HepG2 (cell line): ENCODE results near the gene EPSTI1. TPM values are rescaled to one million over a fixed set of nuclear protein-coding genes. Genes with fewer than 3 reads are reported as not detected.

ENCODE experiments used
- ATAC-seq: fragments of 200-7000 bp; cut with Tn5 transposase; 3 replicates; pipeline ENCODE4 v1.9.1; 2020; ENCODE audit warnings: mild to moderate bottlenecking, moderate library complexity
- BruUV-seq: library from RNA; stranded (reverse); fragments of 400-500 nt; replicated peaks from 2 replicates; lab custom pipeline; 2021; lab: Mats Ljungman, UMichigan
- CTCF ChIA-PET: fragments of 300-600 bp; formaldehyde crosslinking; extraction: SDS; loops from one replicate; lab custom pipeline; 2021; ENCODE audit warnings: low total read pairs, inconsistent platforms, low intra/inter-chr PET ratio; lab: Yijun Ruan, JAX
- POLR2A ChIA-PET: fragments of 350-600 bp; sonication (Branson Sonifier 250); formaldehyde crosslinking; loops from one replicate; lab custom pipeline; 2020; ENCODE audit warnings: antibody characterized with exemption, inconsistent platforms; lab: Yijun Ruan, JAX
- DNase-seq: peaks from one replicate; pipeline ENCODE4 v3.0.0-alpha.2; 2015; ENCODE audit warnings: low spot score
- FAIRE-seq: peaks from 3 replicates; lab custom pipeline; 2011; peaks lifted over from hg19 to GRCh38; lab: Jason Lieb, UNC
- H2AFZ ChIP-seq: one replicate; pipeline ENCODE4 v1.6.1; 2011; ENCODE audit warnings: low read length, inconsistent platforms
- H3K27ac ChIP-seq: fragments of 300-600 bp; 3 replicates; pipeline ENCODE4 v1.8.0; 2011; ENCODE audit warnings: mixed run types, mild to moderate bottlenecking, mixed read lengths, low read length, inconsistent platforms; ENCODE audit not compliant: insufficient read depth; ENCODE audit errors: extremely low read length
- H3K27me3 ChIP-seq, 2 experiments: fragments of 200-600 bp in 1 of 2; 2 replicates in 1 of 2; 3 replicates in 1 of 2; pipeline versions ENCODE4 v1.6.0 to v1.8.0; 2011; ENCODE audit warnings: low read length in 2 of 2, mild to moderate bottlenecking in 2 of 2, moderate library complexity in 2 of 2, inconsistent platforms in 1 of 2; ENCODE audit not compliant: insufficient read depth in 2 of 2, control insufficient read depth in 1 of 2
- H3K36me3 ChIP-seq, 2 experiments: fragments of 200-600 bp in 1 of 2; replicated peaks in 1 of 2; 2 replicates in 1 of 2; 3 replicates in 1 of 2; pipeline versions ENCODE4 v1.5.1 to v1.8.0; 2011; ENCODE audit warnings: low read length in 2 of 2, inconsistent platforms in 1 of 2; ENCODE audit not compliant: insufficient read depth in 2 of 2, control insufficient read depth in 1 of 2
- H3K4me1 ChIP-seq: 2 replicates; pipeline ENCODE4 v1.5.1; 2012; ENCODE audit warnings: low read length, inconsistent platforms; ENCODE audit not compliant: insufficient read depth
- H3K4me2 ChIP-seq: 2 replicates; pipeline ENCODE4 v1.6.0; 2011; ENCODE audit warnings: low read depth, low read length, inconsistent platforms
- H3K4me3 ChIP-seq, 3 experiments: fragments of 200-600 bp in 1 of 3; sonication (generic), shearing (Covaris generic) in 1 of 3; replicated peaks in 1 of 3; 2 replicates each; pipeline ENCODE4 v1.5.1; 2011 to 2016; ENCODE audit warnings: low read length in 3 of 3, inconsistent platforms in 2 of 3, low read depth in 2 of 3, mild to moderate bottlenecking in 2 of 3, control low read depth in 1 of 3, mixed read lengths in 1 of 3; ENCODE audit not compliant: insufficient read depth in 1 of 3
- H3K79me2 ChIP-seq: one replicate; pipeline ENCODE4 v1.6.1; 2011; ENCODE audit warnings: low read length, inconsistent platforms; ENCODE audit not compliant: insufficient read depth
- H3K9ac ChIP-seq: 2 replicates; pipeline ENCODE4 v1.6.0; 2011; ENCODE audit warnings: mild to moderate bottlenecking, low read depth, low read length, inconsistent platforms; ENCODE audit not compliant: insufficient read depth
- H3K9me3 ChIP-seq: 2 replicates; pipeline ENCODE4 v1.5.1; 2012; ENCODE audit warnings: mild to moderate bottlenecking, low read length
- H4K20me1 ChIP-seq: 2 replicates; pipeline ENCODE4 v1.6.0; 2011; ENCODE audit warnings: inconsistent platforms, mild to moderate bottlenecking, low read length, moderate library complexity; ENCODE audit not compliant: insufficient read depth
- LBX2 ChIP-seq: sonication (generic); formaldehyde crosslinking; IDR thresholded peaks from 2 replicates; pipeline ENCODE4 v1.5.0; 2020; ENCODE audit warnings: missing genetic modification reagents, mild to moderate bottlenecking, borderline replicate concordance
- MTF2 ChIP-seq: sonication (generic); formaldehyde crosslinking; IDR thresholded peaks from 2 replicates; pipeline ENCODE4 v1.5.0; 2020; ENCODE audit warnings: missing genetic modification reagents, borderline replicate concordance
- USF2 ChIP-seq, 2 experiments: sonication (generic) in 1 of 2; formaldehyde crosslinking in 1 of 2; IDR thresholded peaks; 2 replicates each; pipeline versions ENCODE4 v1.5.1 to v1.6.1; 2011 to 2020; ENCODE audit warnings: borderline replicate concordance in 1 of 2, low read depth in 1 of 2, low read length in 1 of 2, mild to moderate bottlenecking in 1 of 2, missing genetic modification reagents in 1 of 2, moderate library complexity in 1 of 2
- YEATS2 ChIP-seq: sonication (generic); formaldehyde crosslinking; IDR thresholded peaks from 2 replicates; pipeline ENCODE4 v1.4.0; 2020; ENCODE audit warnings: missing genetic modification reagents, borderline replicate concordance
- ZNF574 ChIP-seq: sonication (generic); formaldehyde crosslinking; IDR thresholded peaks from 2 replicates; pipeline ENCODE4 v1.4.0; 2020; ENCODE audit warnings: missing genetic modification reagents
- WGBS: methylation state at CpG from one replicate; pipeline ENCODE4 v1.1.6; 2017; ENCODE audit warnings: low lambda C conversion rate; 5-methylcytosine and 5-hydroxymethylcytosine counted together
- in situ Hi-C: cut with HindIII; loops from 2 replicates; pipeline ENCODE4 v1.10.0; 2017; ENCODE audit warnings: low pct_unique_long_range_greater_than_20kb; ENCODE audit not compliant: extremely low pct_ligation_motif_present
- intact Hi-C: fragments of 100-400 bp; cut with micrococcal nuclease; formaldehyde crosslinking; loops from one replicate; pipeline ENCODE4 v1.10.0; 2022; ENCODE audit not compliant: unreplicated experiment
- polyA plus RNA-seq, 8 experiments: library from polyadenylated mRNA; depleted of rRNA in 3 of 8; stranded (reverse) in 7 of 8; unstranded in 1 of 8; fragments of >200 nt; fragmentation: Illumina TruSeq in 4 of 8; extraction: Trizol in 4 of 8; gene quantifications; 2 replicates each; pipeline versions ENCODE4 v1.2.1 to v1.2.3, GENCODE V29; 2011 to 2016; ENCODE audit warnings: low read depth in 4 of 8, missing spikeins in 1 of 8, mixed read lengths in 1 of 8; ENCODE audit not compliant: insufficient read depth in 1 of 8
- total RNA-seq, 5 experiments: library from RNA; depleted of rRNA; stranded (reverse); fragments of >200 nt; fragmentation: Illumina TruSeq; extraction: Trizol; gene quantifications; 2 replicates each; pipeline ENCODE4 v1.2.3, GENCODE V29; 2016; ENCODE audit warnings: low read depth in 1 of 5

EPSTI1 gene
- total and polyA plus RNA-seq, 2 of the 13 experiments (the other 11 are each of a cell fraction or from before 2014, with no cell fraction given): 0.03 TPM; not detected in 1

GRCh38 chr13:43033038-43033437, 41.0 kb upstream of the EPSTI1 start (continued):
- TF ChIP-seq ZNF574 (CRISPR knock-in tag) (no peak), MTF2 (CRISPR knock-in tag) (no peak)

- in situ Hi-C loops (no loop called here), intact Hi-C loops (no loop called here)
- ATAC-seq (no peak), DNase-seq (no peak), FAIRE-seq (no peak)
- no TSS peak for BruUV-seq
- POLR2A ChIA-PET: no interaction called here
- Histone ChIP-seq H3K27me3 (no peaks in the 10 kb centered on the region), H3K9ac (no peak overlapping the region), H3K4me2 (no peak overlapping the region), H3K79me2 (peaks cover 60% of the 10 kb centered on the region), H3K4me1 (0 out of 2 replicates have a peak, but pooled peaks cover 7% of the 10 kb centered on the region), H2AFZ (no peak overlapping the region), H3K36me3 (peaks cover 6 to 10% of the 10 kb centered on the region in 2 experiments; a peak in 4 of 5 replicates), H4K20me1 (no peaks in the 10 kb centered on the region; the same call in 1 of the 2 replicates), H3K27ac (no peak overlapping the region), H3K9me3 (no peaks in the 10 kb centered on the region), H3K4me3 (no peak overlapping the region)
- CTCF ChIA-PET: no interaction called here
- 94% methylated on average over 4 of the region's 4 CpGs for WGBS
- TF ChIP-seq YEATS2 (CRISPR knock-in tag): no peak
These were observed 39.8 kb upstream of the EPSTI1 start for GRCh38 chr13:43031881-43032280.

- POLR2A ChIA-PET: no interaction called here
- TF ChIP-seq USF2 (IDR thresholded peaks at IDR 0.05; ENCODE audit: low read depth, low read length) (no peak), USF2 (CRISPR knock-in tag; IDR thresholded peaks at IDR 0.05; ENCODE audit: borderline replicate concordance) (no peak), LBX2 (CRISPR knock-in tag) (no peak)
These were observed 38.5 kb upstream of the EPSTI1 start for GRCh38 chr13:43030548-43030947.

More at GRCh38 chr13:43030548-43030947, 38.5 kb upstream of the EPSTI1 start:
- intact Hi-C loops (no loop called here), in situ Hi-C loops (no loop called here)
- BruUV-seq: no TSS peak
- Histone ChIP-seq H2AFZ (no peak overlapping the region), H3K4me2 (no peak overlapping the region), H3K27me3 (no peaks in the 10 kb centered on the region), H3K4me3 (no peak overlapping the region), H3K9ac (no peak overlapping the region), H3K36me3 (peaks cover 2 to 3% of the 10 kb centered on the region in 2 experiments; a peak in 3 of 5 replicates), H4K20me1 (no peaks in the 10 kb centered on the region; the same call in 1 of the 2 replicates), H3K79me2 (peaks cover 62% of the 10 kb centered on the region), H3K4me1 (peaks cover 18% of the 10 kb centered on the region), H3K27ac (no peak overlapping the region), H3K9me3 (no peaks in the 10 kb centered on the region)
- CTCF ChIA-PET: no interaction called here
- DNase-seq (no peak), ATAC-seq (no peak), FAIRE-seq (no peak)
- 98% methylated on average over 4 of the region's 4 CpGs for whole genome bisulfite sequencing
